Astrocyte (in vitro differentiated cells and primary cell): Measurements from ENCODE around the gene GBF1.
"Not testable (repeated sequence)": the region's sequence is repeated elsewhere in the genome, so short reads cannot be mapped to it uniquely, and the experiment has no call there.

ENCODE experiments used
- CTCF ChIP-seq: IDR thresholded peaks from 2 replicates; pipeline ENCODE4 v1.5.1; 2011; ENCODE audit warnings: low read depth, mild to moderate bottlenecking, inconsistent platforms, low read length, moderate library complexity; ENCODE audit not compliant: insufficient read depth
- EZH2 ChIP-seq: IDR thresholded peaks from 2 replicates; pipeline ENCODE4 v1.6.1; 2012; ENCODE audit warnings: mild to moderate bottlenecking, low read length, inconsistent platforms; ENCODE audit not compliant: insufficient read depth

- not testable (repeated sequence) for TF ChIP-seq CTCF, EZH2
Observed at GRCh38 chr10:102213599-102213998, 31.7 kb upstream of the GBF1 start.
